ENCODE measurements around the gene ATP8A2.
A peak's percentile ranks its signal among the peaks of the same experiment; 100 is the strongest.

The ATP8A2 gene

DNA sequence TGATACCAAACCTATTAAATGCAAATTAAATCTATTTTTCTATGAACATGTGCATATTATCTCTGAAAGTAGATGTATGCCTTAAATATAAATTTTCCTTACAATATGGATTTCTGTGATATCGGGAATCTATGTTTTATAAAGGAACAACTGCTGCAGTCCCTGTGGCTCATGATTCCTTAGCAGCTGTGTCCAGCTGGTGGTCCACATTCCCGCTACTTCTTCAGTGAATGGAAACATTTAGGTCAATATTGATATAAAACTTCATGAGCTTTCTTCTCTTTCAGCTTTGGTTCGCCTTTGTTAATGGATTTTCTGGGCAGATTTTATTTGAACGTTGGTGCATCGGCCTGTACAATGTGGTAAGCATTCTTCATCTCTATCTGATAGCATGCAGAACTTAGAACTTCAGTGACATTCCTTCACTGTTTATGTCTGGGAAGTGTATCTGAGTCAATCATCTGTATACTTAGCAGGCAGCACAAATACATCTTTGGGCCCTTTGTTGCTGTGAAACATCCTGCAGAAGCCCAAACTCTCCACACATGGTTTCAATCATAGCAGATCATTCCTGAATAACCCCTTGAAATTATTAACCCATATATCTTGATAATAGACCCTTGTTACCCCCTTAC is 456.2 kb downstream of the ATP8A2 start:
- no peak for DNase-seq

DNA sequence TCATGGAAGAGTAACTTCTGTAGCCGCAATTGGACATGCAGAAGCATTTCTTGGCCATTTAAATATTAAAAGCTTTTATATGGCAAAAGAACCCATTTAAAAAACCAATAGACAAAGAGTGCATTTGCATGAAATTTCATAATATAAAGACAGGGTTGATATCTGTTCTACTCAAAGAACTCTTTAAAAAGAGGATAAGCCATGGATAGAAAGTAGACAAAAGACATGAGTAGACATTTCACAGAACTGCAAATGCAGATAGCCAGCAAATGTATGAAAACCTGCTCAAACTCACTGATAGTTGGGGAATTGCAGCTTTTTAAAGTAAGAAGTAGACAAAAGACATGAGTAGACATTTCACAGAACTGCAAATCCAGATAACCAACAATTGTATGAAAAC is 462.0 kb downstream of the ATP8A2 start:
- DNase-seq = no peak

DNA sequence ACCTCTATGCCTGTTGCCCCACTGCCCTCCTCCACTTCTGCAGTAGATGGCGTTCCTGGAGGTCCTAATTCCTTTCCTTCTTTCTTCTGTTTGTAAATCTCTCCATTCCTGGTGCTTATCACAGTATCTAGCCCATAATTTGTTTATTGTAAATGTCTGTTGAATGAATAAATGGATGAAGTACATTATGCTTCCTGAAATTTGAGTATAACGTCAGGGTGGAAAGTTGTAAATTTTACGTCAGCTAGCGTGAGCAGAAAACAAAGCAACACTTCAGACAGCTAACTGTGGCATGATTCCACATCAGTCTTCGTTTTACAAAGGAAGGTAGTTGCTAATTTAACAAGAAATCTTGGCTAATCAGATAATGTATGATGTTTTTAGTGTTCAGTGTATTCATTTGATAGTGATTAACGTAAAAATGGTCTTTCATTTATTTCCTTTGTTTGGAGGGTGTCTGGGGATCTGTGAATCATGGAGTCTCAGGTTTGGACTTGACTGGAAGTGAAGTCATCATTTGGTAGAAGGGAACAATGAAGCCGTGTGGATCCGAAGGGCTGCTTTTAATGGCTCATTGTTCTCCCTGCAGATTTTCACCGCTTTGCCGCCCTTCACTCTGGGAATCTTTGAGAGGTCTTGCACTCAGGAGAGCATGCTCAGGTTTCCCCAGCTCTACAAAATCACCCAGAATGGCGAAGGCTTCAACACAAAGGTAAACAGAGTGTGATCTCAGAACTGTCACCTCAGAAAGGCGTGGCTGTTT is 465.0 kb downstream of the ATP8A2 start:
- no peak for DNase-seq

DNA sequence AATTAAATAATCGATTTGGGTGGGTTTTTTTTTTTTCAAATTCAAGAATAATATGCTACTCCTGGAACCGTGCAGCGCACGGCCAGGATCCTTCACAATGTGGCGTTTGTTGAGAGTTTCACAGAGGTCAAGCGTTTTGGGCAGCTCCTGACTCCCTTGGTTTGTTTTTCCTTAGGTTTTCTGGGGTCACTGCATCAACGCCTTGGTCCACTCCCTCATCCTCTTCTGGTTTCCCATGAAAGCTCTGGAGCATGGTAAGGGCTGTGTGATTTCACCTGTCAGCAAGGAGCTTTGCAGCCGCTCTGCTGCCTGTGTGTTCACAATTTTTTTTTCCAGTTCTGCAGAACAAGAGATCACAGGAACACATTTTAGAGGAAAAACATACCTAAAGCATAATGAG is 467.6 kb downstream of the ATP8A2 start:
- DNase-seq = no peak

DNA sequence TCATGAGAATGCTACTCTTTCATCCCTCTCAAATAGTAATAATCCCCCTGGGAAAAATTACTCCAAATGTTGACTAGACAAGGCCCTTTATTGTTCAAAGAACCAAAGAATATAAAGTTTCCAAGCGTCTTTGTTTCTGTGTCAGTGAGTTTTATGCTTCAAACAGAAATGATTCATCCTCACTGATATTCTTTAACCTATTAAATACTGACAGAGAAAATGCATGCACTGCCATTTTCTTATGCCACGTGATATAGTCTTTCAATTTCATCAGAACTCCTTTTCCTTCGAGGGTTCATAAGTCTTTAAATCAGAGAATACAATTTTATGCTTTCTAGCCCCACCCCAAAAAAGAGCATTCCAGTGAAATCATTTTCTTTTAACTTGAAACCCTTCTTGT is 468.5 kb downstream of the ATP8A2 start:
- no peak for DNase-seq

DNA sequence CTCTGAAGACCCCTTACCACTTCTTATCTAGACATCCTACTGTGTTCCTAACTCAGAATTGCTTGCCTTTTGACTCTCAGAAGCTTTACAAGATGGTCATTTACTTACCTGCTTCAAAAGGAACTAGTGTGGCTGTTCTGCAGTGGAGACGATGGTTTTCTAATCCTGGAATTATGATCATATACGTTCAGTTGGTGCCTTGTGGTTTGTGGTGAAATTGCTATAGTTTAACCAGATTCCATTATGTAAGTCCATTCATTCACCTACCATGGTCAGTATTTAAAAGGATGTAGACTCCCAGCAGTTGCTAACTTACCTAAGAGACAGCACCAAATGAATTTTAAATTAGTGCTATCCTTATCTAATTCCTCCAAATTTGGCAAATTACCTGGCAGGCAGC is 469.2 kb downstream of the ATP8A2 start:
- DNase-seq = no peak

DNA sequence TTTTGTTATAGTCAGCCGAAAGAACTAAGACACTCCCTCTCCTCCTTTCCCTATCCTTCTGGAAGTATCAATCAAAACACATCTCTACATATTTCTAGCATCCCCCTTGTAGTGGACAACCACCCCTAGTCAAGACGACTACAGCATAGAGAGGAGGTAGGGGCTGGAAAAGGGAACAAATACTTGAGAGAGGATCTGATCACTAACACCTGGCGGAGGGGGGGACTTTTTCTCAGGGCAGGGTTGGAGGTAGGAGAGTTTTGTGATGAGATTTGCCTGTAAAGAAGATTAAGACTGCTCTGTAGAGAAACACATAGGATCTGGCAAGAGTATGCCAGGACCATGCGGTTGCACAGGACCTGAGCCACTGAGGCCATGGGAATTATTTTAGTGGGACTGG is 471.9 kb downstream of the ATP8A2 start:
- no peak for DNase-seq

DNA sequence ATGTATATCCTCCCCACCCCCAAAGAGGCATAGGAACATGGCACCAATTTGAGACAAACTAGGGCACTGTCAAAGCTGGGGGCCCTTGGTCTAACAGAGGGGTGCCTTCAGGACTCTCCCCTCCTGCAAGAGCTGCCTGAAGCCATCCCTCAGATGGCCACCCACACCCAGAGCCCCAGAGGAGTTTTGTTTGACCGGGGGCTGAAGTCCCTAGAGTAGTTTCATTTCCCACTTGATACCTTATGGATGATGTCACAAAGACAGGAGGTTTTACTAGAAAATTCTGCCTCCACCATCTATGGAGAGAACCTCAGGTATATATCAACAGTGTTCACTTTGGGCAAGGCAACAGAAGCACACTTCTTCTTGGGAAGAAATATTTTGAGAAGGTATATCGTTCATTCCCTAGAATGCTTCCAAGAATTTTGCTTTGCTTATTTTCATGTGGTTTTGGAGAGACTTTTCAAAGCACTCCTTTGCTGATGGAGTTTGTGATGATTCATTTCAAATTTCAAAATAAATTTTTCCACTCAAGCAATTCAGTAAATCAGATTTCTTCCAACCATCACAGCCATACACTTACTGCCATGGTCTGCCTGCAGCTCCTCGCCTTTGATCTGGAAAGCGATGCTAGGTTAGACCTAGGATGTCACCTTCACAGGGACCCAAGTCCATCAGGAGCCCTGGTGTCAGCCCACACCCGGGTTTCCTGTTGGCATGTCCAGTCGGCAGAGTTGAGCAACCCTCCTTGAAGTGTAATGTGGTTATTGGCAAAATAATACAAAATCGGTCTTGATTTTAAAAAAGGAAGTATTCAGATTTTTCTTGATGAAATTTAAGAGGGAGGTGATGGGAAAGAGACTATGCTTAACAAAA is 473.0 kb downstream of the ATP8A2 start:
- no peak for DNase-seq

DNA sequence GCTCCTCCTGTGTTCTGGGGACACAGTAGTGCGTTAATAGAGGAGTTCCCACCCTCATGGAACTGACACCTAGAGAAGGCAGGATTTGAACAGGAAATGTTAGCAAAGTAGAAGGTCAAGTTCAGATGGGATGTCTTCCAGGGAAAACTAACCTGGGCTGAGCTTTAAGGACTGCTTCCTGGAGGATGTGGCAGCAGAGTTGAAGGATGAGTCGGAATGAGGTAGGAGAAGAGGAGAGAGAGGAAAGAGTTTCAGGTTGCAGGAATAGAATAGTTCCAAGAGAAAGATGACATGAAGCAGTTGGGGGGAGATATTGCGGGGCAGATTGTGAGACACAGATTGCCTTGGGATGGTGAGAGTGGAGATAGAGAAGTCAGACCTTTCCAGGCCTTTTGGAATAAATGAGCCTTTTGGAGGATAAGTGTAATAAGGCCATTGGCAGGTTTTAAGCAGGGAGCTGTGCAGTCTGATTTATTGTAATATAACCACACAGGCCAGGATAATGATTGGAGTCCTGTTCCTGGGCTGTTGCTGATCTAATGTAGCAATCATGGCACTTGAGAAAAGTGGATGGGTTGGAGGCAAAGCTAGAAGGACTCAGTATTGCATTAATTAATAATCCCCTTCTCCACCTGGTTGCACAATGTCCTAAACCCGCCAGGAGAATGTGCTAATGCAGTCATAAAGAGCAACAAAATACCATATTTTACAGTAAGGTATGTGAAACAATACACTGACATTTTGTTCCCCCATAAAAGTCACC is 474.6 kb downstream of the ATP8A2 start:
- DNase-seq = no peak

DNA sequence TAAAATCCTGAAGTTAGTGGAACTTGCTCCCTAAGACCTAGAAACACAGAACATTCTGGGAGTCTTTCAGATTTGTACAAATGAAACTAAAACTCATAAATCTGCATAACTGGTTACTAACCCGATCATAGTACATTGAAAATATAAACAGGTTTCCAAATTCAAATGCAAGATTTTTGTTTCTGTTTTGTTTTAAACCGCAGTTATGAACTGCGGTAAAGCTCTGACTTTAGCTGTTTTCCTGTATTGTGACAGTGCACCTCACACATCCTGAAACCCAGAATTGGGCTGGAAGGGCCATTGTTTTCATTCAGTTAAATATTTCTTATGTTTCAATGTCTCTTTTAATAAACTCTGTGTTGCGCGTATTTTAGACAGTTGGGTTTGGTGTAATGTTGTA is 475.4 kb downstream of the ATP8A2 start:
- no peak for DNase-seq

DNA sequence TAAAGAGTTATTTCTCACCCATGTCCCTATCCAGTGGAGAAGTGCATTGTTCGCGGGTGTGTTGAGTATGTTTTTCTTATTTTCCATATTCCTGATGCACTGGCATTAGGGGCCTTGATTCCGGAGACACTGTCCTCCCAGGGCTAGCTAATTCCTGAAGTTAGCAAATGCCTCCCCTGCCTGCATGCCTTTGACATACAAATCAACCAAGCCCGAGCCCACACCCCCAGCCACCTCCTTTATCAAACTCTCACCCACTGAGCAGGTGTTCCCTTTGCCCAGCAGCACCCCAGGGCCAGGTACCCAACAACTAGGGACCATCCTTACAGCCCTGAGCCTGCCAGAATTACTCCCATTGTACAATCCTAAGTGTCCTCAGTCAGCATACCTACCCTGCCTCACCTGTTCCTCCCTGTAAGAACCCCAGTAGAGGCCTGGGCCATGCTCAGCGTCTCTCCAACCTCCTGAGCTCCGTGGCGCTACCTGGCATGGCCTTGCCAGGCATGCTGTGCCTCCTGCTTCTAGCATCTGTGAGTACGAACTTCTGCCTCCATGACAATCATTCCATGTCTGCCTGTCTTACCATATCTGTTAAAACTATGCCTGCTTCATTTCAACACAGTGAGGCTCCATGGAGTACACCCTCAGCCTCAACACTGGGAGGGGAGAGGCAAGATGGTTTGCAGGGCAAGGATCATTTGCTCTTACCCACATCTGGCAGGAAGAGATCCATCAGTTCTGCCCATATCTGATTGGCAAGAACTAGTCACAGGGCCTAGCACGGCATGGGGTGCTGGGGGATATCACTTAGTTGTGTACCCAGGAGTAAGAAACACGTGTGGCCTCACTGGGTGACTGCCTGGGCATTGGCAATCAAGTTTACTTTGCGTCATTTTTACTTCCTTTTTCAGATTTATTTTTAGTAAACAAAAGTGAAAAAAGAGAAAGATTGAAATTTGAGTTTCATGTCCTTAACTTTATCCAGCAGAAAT is 476.2 kb downstream of the ATP8A2 start:
- no peak for DNase-seq

DNA sequence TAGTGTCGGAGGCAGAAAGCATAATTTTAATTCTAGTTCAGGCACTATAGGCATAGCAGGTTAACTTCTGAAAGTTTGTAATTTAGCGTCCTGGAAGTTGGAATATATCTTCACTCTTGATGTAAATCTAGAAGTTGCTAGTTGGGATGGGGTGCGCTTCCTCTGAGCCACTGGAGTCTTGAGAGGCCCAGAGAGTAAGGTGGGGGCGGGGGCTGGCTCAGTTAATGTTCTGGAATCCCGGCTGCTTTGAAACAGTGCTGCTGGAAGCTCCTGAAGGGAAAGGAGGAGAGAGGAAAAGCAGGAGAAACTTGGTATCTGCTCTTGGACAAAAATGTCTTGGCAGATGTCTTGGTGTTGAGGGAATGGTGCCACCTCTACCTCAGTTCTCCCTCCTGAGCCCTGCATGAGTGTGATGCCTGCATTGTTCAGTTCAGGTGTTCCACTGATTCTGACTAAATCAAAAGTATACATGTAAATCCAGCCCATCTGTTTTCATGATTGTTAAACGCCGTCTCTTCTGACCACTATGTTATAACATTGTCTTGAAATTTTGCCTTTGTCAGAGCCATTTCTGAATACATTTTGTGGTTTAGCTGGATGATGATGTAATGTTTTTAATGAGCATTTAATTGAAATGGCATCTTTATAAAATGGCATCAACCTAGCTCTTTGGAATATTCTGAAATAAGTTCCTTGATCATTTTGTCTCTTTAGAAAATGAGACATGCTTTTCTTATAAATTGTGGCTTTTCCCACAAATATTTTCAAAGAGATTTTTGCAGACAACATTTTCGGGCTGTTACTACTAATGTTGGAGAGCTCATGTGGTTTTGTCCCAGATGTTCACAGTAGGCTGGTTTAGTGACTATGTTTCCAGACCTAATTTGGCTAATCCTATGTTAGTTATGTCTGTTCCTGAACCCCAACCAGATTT is 477.3 kb downstream of the ATP8A2 start:
- no peak for DNase-seq

DNA sequence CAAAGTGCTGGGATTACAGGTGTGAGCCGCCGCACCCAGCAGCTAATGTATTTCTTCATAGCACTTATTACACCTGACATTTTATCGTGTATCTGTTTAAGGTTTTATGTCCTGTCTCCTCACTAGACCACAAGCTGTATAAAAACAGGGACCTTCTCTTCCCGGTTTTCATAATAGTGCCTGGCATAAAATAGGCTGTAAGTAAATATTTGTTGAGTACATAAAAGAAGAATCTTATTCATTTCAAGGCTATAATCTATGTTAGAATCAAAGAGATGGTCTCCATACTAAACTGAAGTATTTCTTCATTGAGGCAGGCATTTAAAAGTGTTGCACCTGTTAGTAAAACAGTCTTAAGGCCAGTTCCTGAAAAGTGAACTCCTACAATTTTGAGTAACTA is 486.1 kb downstream of the ATP8A2 start:
- DNase-seq = no peak

DNA sequence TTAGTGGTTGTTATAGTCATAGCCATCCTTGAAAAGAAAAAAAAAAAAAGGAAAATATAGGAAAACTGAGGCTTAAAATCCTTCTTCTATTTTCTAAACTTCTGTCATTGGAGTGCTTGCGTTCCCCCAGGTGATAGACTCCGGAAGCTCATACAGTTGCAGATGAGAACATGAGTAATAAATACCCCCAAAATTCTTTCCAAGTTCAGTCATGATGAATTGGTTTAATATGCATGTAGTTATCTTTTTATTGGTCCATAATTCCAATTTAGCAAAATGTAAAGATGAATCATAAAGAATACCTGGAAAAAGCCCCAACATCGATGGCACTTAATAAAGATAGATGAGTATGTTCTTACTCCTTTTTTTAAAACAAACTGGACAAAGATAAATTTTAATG is 487.8 kb downstream of the ATP8A2 start:
- DNase-seq = no peak

DNA sequence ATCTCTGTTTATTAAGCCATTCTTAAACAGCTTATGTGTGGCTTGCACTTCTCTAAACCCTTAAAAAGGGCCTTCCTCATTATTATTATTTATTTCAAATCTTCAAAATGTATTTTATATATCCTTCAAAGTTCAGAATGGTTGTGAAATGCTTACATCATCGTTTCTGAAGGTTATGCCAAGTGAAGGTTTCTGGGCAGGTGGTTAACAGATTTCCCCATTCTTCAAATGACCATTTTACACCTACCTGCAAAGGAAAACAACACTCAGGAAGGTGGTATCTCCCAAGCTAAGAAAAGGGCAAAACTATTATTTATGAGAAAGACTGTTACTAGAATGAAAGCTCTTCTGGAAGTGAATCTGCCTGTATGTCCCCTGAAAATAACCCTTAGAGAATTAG is 488.5 kb downstream of the ATP8A2 start:
- no peak for DNase-seq

DNA sequence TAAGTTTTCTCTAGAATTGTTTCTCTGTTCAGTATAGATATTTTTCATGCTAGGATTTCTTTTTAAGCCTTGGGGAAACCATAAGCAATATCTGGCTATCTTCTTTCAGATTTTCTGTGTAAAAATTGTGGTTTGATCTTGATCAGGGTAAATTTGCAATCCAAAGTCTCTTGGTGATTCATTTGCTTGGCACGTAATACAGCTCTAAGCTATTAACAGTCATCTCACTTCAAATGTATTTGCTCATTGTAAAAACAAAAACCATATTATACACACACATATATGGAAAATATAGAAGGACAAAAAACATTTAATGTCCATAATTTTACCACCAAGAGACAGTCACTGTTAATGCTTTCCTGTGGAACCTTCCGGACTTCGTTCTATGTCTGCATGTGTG is 489.1 kb downstream of the ATP8A2 start:
- no peak for DNase-seq

DNA sequence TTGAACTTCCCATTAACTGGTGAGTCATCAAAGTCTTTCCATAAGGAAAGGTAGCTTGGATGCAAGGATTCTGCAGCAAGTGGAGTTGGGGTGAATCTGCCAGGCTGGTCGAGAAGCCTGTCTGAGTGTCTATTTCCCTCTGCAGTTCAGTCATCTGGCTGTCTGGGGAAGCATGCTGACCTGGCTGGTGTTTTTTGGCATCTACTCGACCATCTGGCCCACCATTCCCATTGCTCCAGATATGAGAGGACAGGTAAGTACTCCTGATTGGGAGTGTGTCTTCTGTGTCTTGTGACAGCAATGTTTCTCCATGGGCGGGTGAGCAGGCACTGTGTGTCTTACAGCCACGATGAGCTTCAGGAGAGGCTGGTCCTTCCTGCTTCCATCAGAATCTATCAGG is 490.4 kb downstream of the ATP8A2 start:
- DNase-seq = no peak

DNA sequence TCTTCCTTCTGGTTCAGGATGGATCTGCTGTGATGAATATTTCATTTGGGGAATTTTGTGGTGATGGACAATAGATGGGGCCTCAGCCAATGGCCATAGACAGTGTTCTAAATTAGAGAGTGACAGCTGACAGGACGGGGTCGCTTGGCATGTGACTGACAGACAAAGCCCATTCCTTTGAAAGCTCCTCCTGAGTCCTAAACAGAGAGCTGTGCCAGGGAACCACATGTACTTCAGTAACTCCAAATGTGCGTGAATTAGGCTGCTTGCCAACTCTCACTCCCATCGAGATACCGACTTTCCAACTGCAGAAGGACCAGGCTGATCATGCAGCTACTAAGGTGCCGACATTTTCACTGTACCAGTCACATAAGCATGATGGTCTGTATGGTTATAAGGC is 492.3 kb downstream of the ATP8A2 start:
- DNase-seq = peak; percentile 51

DNA sequence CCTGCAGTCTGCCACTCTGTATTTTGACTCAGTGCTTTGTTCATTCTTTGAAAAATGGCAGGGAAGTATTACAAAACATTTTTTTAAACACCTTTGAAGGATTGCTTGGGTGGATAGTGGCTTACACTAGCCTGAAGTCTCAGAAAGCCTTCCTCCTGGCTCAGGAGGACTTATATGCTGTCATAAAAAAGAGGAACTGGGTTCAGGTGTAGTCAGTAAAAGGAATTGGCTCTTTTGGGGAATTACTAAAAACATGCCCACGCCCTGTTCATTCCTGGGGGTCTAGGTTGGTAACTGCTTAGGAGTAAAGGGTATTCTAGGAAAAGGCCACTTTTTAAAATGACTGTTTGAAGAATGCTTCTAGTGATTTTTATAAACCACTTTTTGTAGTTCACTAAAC is 493.2 kb downstream of the ATP8A2 start:
- no peak for DNase-seq

DNA sequence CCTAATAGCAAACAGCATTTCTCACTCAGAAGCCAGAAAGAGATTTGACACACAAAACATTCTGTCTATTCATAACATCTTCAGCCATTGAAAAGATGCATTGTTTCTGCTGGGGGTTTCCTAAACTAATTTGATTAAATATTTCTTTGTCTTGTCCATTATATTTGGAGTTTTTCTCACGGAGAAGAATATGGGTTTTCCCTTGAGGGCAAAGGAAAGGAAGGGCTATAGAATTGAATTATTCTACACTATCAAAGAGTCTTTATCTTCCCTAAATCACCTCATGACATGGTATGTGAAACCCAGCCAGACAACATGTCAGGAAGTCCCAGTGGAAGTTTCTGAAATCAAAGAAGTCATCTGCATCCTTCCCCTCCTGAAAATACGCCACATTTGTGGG is 493.6 kb downstream of the ATP8A2 start:
- DNase-seq = no peak

DNA sequence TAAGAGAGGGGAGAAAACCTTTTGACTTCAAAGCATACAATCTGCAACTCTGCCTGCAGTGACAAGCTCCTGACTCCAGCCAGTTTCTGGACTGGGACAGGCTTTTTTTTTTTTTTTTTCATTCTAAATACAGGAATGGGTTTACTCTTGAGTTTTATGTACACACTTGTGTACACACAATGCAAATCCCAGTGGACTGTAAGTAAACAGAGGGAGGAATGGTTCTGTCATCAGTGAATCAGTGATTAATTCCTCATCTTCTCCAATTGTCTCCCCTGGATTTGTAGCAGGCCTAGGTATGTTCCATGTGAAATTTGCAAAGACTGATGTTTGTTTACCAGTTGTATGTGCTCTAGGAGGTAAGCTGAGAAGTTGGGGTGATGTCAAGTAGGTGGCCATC is 495.3 kb downstream of the ATP8A2 start:
- peak; percentile 47 for DNase-seq
